ENCODE results near the gene SIM2. TPM values are rescaled to one million over a fixed set of nuclear protein-coding genes. Genes with fewer than 3 reads are reported as not detected.

The SIM2 gene
- total and polyA plus RNA-seq, 3 donors from 2014 or later, result 0.19 to 0.90 (median 0.71) TPM

DNA sequence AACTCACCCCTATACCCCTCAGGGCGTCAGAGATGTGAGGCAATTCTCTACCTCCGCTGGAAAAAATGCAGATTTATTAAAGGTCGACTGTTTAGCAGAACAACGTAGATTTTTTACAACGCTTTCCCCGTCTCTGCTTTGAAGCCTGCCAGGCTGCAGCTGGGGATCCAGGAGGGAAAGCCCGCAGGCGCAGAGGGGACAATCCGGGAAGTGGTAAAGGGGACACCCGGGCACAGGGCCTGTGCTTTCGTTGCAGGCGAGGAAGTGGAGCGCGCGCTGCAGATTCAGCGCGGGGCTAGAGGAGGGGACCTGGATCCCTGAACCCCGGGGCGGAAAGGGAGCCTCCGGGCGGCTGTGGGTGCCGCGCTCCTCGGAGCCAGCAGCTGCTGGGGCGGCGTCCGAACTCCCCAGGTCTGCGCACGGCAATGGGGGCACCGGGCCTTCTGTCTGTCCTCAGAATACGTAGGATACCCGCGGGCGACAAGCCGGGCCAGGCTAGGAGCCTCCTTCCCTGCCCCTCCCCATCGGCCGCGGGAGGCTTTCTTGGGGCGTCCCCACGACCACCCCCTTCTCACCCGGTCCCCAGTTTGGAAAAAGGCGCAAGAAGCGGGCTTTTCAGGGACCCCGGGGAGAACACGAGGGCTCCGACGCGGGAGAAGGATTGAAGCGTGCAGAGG lies 5.5 kb downstream of the SIM2 start:
- WGBS, 2 donors, result 5 to 6% methylated on average over 18 to 48 of the region's 49 CpGs
- Histone ChIP-seq H3K4me1 (peaks cover 19% of the 10 kb centered on the region), H3K36me3 (ENCODE audit: low read depth, missing control alignments) (no peaks in the 10 kb centered on the region), H3K27me3 (no peaks in the 10 kb centered on the region), H3K27ac (no peak overlapping the region), H3K9me3 (no peaks in the 10 kb centered on the region), H3K4me3 (no peak overlapping the region)
- intact Hi-C loops (cut with DNase I; ENCODE audit: low total_unique reads), result no loop called here
- TF ChIP-seq POLR2A (IDR thresholded peaks at IDR 0.05), result no peak
- TF ChIP-seq, protein P1, sequence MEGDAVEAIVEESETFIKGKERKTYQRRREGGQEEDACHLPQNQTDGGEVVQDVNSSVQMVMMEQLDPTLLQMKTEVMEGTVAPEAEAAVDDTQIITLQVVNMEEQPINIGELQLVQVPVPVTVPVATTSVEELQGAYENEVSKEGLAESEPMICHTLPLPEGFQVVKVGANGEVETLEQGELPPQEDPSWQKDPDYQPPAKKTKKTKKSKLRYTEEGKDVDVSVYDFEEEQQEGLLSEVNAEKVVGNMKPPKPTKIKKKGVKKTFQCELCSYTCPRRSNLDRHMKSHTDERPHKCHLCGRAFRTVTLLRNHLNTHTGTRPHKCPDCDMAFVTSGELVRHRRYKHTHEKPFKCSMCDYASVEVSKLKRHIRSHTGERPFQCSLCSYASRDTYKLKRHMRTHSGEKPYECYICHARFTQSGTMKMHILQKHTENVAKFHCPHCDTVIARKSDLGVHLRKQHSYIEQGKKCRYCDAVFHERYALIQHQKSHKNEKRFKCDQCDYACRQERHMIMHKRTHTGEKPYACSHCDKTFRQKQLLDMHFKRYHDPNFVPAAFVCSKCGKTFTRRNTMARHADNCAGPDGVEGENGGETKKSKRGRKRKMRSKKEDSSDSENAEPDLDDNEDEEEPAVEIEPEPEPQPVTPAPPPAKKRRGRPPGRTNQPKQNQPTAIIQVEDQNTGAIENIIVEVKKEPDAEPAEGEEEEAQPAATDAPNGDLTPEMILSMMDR (IDR thresholded peaks at IDR 0.05), result no peak
- DNase-seq, result no peak

DNA sequence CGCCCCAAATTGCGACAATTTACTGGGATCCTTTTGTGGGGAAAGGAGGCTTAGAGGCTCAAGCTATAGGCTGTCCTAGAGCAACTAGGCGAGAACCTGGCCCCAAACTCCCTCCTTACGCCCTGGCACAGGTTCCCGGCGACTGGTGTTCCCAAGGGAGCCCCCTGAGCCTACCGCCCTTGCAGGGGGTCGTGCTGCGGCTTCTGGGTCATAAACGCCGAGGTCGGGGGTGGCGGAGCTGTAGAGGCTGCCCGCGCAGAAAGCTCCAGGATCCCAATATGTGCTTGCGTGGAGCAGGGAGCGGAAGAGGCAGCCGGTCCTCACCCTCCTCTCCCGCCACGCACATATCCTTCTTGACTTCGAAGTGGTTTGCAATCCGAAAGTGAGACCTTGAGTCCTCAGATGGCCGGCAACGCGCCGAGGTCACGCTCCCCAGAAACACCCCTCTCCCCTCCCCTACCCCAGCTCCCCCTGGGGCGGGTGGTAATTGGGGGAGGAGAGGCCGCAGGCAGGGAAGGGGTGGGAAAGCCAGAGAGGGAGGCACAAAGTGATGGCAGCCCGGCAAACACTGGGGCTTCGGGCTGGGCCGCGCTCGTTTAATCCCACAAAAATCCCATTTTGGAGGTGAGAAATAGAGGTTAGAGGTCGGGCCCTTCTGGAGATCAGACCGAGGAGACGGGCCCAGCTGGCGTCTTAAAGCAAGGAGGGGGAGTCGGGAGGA lies 6.2 kb downstream of the SIM2 start:
- Histone ChIP-seq H3K9me3 (no peaks in the 10 kb centered on the region), H3K36me3 (ENCODE audit: low read depth, missing control alignments) (no peaks in the 10 kb centered on the region), H3K4me1 (peaks cover 14% of the 10 kb centered on the region), H3K4me3 (no peak overlapping the region), H3K27me3 (no peaks in the 10 kb centered on the region), H3K27ac (no peak overlapping the region)
- WGBS, 2 donors, result 3 to 5% methylated on average over 30 to 33 of the region's 39 CpGs
- TF ChIP-seq, protein P1 (IDR thresholded peaks at IDR 0.05), result no peak
- TF ChIP-seq POLR2A (IDR thresholded peaks at IDR 0.05), result no peak
- no peak for DNase-seq
- intact Hi-C loops (cut with DNase I; ENCODE audit: low total_unique reads), result no loop called here

DNA sequence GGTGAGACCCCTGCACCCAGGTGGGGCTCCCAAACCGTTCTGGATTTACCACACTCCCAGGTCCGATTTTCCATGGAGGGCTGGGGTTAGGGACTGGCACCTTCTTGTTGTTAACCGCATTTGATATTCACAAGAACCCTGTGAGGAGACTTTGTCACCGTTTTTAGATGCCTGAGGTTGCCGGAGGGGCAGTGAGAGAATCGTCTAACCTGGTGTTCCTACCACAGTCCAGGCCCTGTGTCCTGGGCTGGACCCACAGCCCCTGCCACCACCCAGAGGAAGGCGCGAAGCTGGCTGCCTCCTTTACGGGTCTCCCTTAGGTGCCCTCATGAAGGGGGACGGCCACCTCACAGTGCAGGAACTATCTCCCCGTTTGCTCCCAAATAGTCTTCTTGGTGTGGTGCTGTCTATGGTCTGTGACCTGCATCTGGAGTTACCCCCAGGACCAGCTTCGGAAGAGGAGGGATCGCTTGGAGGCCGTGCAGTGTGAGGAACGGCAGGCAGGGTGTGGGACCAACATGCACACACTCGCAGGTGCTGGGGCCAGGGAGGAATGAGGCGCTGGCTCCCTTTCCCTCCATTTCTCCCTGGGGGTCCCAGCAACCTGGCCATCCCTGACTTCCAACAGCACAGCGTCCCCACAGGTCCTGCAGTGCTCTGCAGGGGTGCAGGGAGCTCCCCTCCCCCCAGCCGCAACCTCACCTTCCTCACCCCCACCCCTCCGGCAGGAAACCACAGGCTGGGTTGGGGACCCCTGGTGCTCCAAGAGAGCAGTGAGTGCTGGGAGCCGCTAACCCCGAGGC lies 7.0 kb downstream of the SIM2 start:
- Histone ChIP-seq H3K4me3 (no peak overlapping the region), H3K4me1 (peaks cover 14% of the 10 kb centered on the region), H3K27ac (no peak overlapping the region), H3K9me3 (no peaks in the 10 kb centered on the region), H3K36me3 (ENCODE audit: low read depth, missing control alignments) (no peaks in the 10 kb centered on the region), H3K27me3 (no peaks in the 10 kb centered on the region)
- no peak for DNase-seq
- intact Hi-C loops (cut with DNase I; ENCODE audit: low total_unique reads), result no loop called here
- TF ChIP-seq, protein P1 (IDR thresholded peaks at IDR 0.05), result no peak
- no peak for TF ChIP-seq POLR2A (IDR thresholded peaks at IDR 0.05)
- WGBS, 2 donors, result 8 to 11% methylated on average over 12 to 22 of the region's 22 CpGs

- no peak for TF ChIP-seq POLR2A (IDR thresholded peaks at IDR 0.05)
- TF ChIP-seq, protein P1 (IDR thresholded peaks at IDR 0.05), result no peak
- 9 to 10% methylated on average over 13 of the region's 13 CpGs for WGBS, 2 donors
- Histone ChIP-seq H3K27me3 (no peaks in the 10 kb centered on the region), H3K4me3 (no peak overlapping the region), H3K9me3 (no peaks in the 10 kb centered on the region), H3K27ac (no peak overlapping the region), H3K36me3 (ENCODE audit: low read depth, missing control alignments) (no peaks in the 10 kb centered on the region), H3K4me1 (peaks cover 14% of the 10 kb centered on the region)
- intact Hi-C loops (cut with DNase I; ENCODE audit: low total_unique reads), result no loop called here
- no peak for DNase-seq
These were observed 7.6 kb downstream of the SIM2 start for GRCh38 chr21:36706482-36706852.

Data from testis (tissue), 3 donors.